Adrenal gland (tissue), 5 donors: ENCODE measurements around the gene VENTX.
"Not testable (repeated sequence)": the region's sequence is repeated elsewhere in the genome, so short reads cannot be mapped to it uniquely, and the experiment has no call there.

Experiments used
- POLR2A ChIP-seq, 2 donors: fragments of 450-650 bp; IDR thresholded peaks; one replicate each; pipeline ENCODE4 v1.6.1; 2017; ENCODE audit warnings: antibody characterized with exemption in 2 of 2, mild to moderate bottlenecking in 2 of 2, moderate library complexity in 1 of 2
- TF ChIP-seq, protein P1 (sequence below), 6 experiments: fragments of 450-650 bp in 4 of 6; fragments of 200-600 bp in 2 of 6; sonication (generic) in 1 of 6; IDR thresholded peaks; 1 replicate in 5 of 6; 2 replicates in 1 of 6; pipeline versions ENCODE4 v1.5.1 to v1.8.0; 2016 to 2021; ENCODE audit warnings: antibody characterized with exemption in 6 of 6, mild to moderate bottlenecking in 2 of 6, moderate library complexity in 1 of 6
- donor health status: DM: no; HTN: no; CAD: no.

DNA sequence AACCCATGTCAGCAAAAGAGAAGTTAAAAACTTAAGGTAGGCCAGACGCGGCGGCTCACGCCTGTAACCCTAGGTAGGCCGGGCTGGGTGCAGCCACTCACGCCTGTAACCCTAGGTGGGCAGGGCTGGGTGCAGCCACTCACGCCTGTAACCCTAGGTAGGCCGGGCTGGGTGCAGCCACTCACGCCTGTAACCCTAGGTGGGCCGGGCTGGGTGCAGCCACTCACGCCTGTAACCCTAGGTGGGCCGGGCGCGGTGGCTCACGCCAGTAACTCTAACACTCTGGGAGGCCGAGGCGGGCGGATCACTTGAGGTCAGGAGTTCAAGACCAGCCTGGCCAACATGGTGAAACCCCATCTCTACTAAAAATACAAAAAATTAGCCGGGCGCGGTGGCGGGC lies 15.9 kb upstream of the VENTX start:
- TF ChIP-seq, protein P1, sequence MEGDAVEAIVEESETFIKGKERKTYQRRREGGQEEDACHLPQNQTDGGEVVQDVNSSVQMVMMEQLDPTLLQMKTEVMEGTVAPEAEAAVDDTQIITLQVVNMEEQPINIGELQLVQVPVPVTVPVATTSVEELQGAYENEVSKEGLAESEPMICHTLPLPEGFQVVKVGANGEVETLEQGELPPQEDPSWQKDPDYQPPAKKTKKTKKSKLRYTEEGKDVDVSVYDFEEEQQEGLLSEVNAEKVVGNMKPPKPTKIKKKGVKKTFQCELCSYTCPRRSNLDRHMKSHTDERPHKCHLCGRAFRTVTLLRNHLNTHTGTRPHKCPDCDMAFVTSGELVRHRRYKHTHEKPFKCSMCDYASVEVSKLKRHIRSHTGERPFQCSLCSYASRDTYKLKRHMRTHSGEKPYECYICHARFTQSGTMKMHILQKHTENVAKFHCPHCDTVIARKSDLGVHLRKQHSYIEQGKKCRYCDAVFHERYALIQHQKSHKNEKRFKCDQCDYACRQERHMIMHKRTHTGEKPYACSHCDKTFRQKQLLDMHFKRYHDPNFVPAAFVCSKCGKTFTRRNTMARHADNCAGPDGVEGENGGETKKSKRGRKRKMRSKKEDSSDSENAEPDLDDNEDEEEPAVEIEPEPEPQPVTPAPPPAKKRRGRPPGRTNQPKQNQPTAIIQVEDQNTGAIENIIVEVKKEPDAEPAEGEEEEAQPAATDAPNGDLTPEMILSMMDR (IDR thresholded peaks at IDR 0.05), result not testable (repeated sequence)
- not testable (repeated sequence) for TF ChIP-seq POLR2A (IDR thresholded peaks at IDR 0.05)
